Brain microvascular endothelial cell (primary cell): Measurements from ENCODE around the gene HSPA14.
"Not testable (repeated sequence)": the region's sequence is repeated elsewhere in the genome, so short reads cannot be mapped to it uniquely, and the experiment has no call there.

Experiments
- DNase-seq: peaks from one replicate; pipeline ENCODE4 v3.0.0-alpha.2; 2020
- H3K27ac ChIP-seq: fragments of 250-450 bp; sonication (Bioruptor Pico); 2 replicates; pipeline ENCODE4 v1.5.1; 2020; ENCODE audit warnings: mild to moderate bottlenecking, moderate library complexity
- H3K27me3 ChIP-seq: fragments of 250-450 bp; sonication (Bioruptor Pico); replicated peaks from 2 replicates; pipeline ENCODE4 v1.5.1; 2020; ENCODE audit warnings: mild to moderate bottlenecking
- H3K36me3 ChIP-seq: fragments of 250-450 bp; sonication (Bioruptor Pico); replicated peaks from 2 replicates; pipeline ENCODE4 v1.5.1; 2020; ENCODE audit warnings: mild to moderate bottlenecking
- H3K4me3 ChIP-seq: 2 replicates; pipeline ENCODE4 v1.5.1; 2011; ENCODE audit warnings: low read depth, mild to moderate bottlenecking, control low read depth, low read length, moderate library complexity
- in situ Hi-C: cut with HindIII; loops from 2 replicates; pipeline ENCODE4 v1.10.0; 2017; ENCODE audit warnings: low sequenced_read_pairs, low pct_ligation_motif_present
- TF ChIP-seq, protein P1 (sequence below): IDR thresholded peaks from 2 replicates; pipeline ENCODE4 v1.5.1; 2011; ENCODE audit warnings: low read depth, mild to moderate bottlenecking, moderate library complexity, low read length, control low read depth, inconsistent platforms; ENCODE audit errors: missing control alignments

Gene HSPA14

DNA sequence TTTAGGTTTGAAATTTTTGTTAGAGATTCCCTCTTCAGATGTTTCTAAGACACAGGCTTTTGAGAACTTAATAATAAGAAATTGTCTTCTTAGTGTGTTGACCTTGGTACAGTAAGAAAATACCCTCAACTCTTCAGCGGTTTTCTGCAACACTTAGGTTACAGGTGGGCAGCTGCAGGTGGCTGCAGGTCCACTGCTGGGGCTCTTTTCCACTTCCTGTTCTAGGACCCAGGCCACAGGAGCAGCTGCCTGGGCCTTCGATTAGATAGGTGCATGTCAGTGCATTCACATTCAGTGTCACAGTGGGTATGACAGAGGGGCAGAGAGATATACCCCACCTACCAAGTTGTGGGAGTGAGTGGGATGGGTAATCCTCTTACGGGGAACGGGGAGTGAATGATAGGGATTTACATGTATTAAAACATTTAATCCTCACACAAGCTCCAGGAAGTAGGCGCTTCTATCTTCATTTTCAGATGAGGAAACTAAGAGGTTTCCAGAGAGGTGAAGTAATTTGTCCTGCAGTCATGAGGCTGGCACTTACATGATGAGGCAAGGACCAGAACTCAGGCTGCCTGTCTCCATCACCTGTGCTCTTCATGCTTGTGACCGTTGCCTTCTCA lies 20.3 kb downstream of the HSPA14 start:
- Histone ChIP-seq H3K27ac (no peak overlapping the region), H3K4me3 (no peak overlapping the region), H3K36me3 (peaks cover 3% of the 10 kb centered on the region), H3K27me3 (no peaks in the 10 kb centered on the region)
- TF ChIP-seq, protein P1, sequence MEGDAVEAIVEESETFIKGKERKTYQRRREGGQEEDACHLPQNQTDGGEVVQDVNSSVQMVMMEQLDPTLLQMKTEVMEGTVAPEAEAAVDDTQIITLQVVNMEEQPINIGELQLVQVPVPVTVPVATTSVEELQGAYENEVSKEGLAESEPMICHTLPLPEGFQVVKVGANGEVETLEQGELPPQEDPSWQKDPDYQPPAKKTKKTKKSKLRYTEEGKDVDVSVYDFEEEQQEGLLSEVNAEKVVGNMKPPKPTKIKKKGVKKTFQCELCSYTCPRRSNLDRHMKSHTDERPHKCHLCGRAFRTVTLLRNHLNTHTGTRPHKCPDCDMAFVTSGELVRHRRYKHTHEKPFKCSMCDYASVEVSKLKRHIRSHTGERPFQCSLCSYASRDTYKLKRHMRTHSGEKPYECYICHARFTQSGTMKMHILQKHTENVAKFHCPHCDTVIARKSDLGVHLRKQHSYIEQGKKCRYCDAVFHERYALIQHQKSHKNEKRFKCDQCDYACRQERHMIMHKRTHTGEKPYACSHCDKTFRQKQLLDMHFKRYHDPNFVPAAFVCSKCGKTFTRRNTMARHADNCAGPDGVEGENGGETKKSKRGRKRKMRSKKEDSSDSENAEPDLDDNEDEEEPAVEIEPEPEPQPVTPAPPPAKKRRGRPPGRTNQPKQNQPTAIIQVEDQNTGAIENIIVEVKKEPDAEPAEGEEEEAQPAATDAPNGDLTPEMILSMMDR, result no peak
- in situ Hi-C loops, result no loop called here
- no peak for DNase-seq

DNA sequence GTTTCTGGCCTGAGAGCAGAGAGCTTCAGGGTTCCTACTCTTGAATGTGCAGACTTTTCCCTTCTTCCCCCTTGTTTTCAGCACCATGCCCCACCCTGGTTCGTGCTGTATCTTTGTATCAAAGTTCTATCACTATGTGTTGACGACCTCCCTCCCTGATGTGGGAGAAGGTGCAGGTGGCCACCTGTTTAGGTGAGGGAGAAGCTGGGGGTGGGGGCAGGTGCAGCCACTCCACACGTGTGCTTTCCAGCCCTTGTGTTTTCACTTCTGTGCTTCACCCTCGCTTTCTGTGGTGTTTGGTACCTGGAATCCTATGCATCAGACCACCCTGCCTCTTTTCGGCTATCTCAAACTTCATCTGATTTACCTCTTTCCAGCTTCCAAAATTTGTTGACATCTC lies 20.9 kb downstream of the HSPA14 start:
- Histone ChIP-seq H3K27me3 (no peaks in the 10 kb centered on the region), H3K27ac (no peak overlapping the region)

DNA sequence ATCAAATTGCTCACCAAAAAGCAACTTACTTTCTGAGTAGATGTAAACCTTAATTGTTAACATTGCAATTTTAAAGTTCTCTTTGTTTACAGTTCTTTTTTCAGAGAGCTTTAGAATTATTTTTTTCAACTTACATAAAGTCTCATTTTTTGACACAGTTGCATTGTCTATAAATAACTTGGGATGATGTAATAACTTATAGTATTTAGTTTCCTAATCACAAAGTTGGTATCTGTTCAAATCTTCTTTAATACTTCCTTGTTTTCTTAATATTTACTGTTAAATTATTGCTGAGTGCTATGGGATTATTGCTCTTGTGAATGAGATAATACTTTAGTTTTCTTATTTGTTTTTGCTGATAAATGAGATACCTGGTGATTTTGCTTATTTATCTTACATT lies 21.7 kb downstream of the HSPA14 start:
- in situ Hi-C loops, result no loop called here
- DNase-seq, result no peak
- H3K27ac ChIP-seq, result no peak overlapping the region
- TF ChIP-seq, protein P1, result no peak
- H3K36me3 ChIP-seq, result peaks cover 3% of the 10 kb centered on the region
- H3K4me3 ChIP-seq, result no peak overlapping the region
- H3K27me3 ChIP-seq, result no peaks in the 10 kb centered on the region

More for the DNA sequence above, 20.9 kb downstream of the HSPA14 start:
- peaks cover 3% of the 10 kb centered on the region for H3K36me3 ChIP-seq
- in situ Hi-C loops, result no loop called here
- TF ChIP-seq, protein P1, result no peak
- DNase-seq, result no peak
- H3K4me3 ChIP-seq, result no peak overlapping the region

DNA sequence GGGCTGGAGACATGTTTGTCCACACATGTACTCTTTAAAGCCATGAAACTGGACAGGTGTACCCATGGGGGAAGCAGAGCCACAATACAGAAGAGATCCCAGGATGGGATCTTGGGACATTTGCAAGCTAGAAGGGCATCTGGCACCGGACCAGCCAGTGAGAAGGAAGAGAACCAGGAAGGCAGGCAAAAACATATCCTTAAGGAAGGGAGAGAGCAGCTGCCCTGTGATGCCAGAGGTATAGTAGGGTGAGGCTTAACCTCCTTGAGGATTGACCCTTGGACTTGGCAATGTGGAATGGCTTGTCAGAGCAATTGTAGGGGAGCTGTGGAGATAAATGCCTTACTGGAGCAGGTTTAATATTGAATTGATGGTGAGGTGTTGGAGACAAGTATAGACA lies 22.7 kb downstream of the HSPA14 start:
- no peak for DNase-seq
- in situ Hi-C loops, result no loop called here
- TF ChIP-seq, protein P1, result no peak
- H3K27me3 ChIP-seq, result no peaks in the 10 kb centered on the region
- no peak overlapping the region for H3K4me3 ChIP-seq
- no peak overlapping the region for H3K27ac ChIP-seq
- peaks cover 3% of the 10 kb centered on the region for H3K36me3 ChIP-seq

DNA sequence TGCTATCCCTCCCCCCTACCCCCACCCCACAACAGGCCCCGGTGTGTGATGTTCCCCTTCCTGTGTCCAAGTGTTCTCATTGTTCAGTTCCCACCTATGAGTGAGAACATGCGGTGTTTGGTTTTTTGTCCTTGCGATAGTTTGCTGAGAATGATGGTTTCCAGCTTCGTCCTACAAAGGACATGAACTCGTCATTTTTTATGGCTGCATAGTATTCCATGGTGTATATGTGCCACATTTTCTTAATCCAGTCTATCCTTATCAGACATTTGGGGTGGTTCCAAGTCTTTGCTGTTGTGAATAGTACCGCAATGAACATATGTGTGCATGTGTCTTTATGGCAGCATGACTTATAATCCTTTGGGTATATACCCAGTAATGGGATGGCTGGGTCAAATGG lies 26.4 kb downstream of the HSPA14 start:
- DNase-seq, in situ Hi-C loops, H3K4me3 ChIP-seq, H3K27ac ChIP-seq, H3K27me3 ChIP-seq: not testable (repeated sequence)
- peaks cover 14% of the 10 kb centered on the region for H3K36me3 ChIP-seq

DNA sequence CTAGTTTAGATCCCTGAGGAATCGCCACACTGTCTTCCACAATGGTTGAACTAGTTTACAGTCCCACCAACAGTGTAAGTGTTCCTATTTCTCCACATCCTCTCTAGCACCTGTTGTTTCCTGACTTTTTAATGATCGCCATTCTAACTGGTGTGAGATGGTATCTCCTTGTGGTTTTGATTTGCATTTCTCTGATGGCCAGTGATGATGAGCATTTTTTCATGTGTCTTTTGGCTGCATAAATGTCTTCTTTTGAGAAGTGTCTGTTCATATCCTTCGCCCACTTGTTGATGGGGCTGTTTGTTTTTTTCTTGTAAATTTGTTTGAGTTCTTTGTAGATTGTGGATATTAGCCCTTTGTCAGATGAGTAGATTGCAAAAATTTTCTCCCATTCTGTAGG lies 26.8 kb downstream of the HSPA14 start:
- H3K4me3 ChIP-seq, H3K27me3 ChIP-seq, H3K27ac ChIP-seq, in situ Hi-C loops, DNase-seq: not testable (repeated sequence)
- peaks cover 17% of the 10 kb centered on the region for H3K36me3 ChIP-seq

DNA sequence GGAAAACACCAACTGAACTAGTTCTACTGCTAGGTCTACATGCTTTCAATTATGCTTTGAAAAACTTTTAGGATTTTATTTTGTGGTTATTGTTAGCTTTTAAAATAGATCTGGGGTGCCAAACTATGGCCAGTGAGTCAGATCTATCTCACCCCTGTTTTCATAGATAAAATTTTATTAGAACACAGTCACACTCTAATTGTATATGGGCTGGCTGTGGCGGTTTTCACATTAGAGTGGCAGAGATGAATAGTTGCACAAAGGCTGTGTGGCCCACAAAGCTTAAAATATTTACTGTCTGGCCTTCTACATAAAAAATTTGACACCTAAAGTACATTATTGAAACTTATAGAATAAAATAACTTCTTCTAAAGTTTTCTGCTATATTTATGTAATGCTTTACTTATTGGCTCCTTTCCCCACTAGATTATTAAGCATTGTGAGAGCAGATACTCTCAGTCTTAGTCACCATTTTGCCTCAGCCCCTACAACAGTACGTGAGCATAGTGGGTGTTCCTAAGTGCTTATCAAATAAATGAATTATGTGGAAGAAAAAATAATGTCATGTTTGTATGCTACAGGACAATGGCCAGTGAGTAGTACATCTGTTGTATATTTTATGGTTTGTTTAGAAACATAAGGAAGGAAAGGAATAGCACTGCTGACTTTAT lies 35.1 kb downstream of the HSPA14 start:
- H3K27ac ChIP-seq, result peak overlapping the region; percentile 37
- H3K4me3 ChIP-seq, result no peak overlapping the region
- DNase-seq, result peak; percentile 48
- TF ChIP-seq, protein P1, result no peak
- in situ Hi-C loops, result no loop called here
- no peaks in the 10 kb centered on the region for H3K27me3 ChIP-seq
- peaks cover 8% of the 10 kb centered on the region for H3K36me3 ChIP-seq
